K562 (cell line): ENCODE results near the gene RFX6. TPM values are rescaled to one million over a fixed set of nuclear protein-coding genes. Genes with fewer than 3 reads are reported as not detected.

Source experiments
- ATAC-seq: fragments of 200-7000 bp; cut with Tn5 transposase; 3 replicates; pipeline ENCODE4 v1.9.1; 2020; ENCODE audit warnings: moderate library complexity
- BruUV-seq: library from RNA; stranded (reverse); fragments of 400-500 nt; replicated peaks from 2 replicates; lab custom pipeline; 2021; lab: Mats Ljungman, UMichigan
- CTCF ChIA-PET: fragments of 300-600 bp; formaldehyde crosslinking; extraction: SDS; loops from one replicate; lab custom pipeline; 2021; ENCODE audit warnings: low intra/inter-chr PET ratio; lab: Yijun Ruan, JAX
- POLR2A ChIA-PET: fragments of 300-600, 350-650 bp; sonication (Branson Sonifier 250); formaldehyde crosslinking; extraction: SDS; loops from one replicate; lab custom pipeline; 2021; ENCODE audit warnings: antibody characterized with exemption, inconsistent platforms; lab: Yijun Ruan, JAX
- DNase-seq, 4 experiments: peaks; one replicate each; pipeline versions ENCODE4 v3.0.0 to v3.0.0-alpha.2; 2011 to 2018; ENCODE audit warnings: low spot score in 3 of 4, mixed read lengths in 3 of 4; ENCODE audit errors: extremely low read depth in 1 of 4
- FAIRE-seq: peaks from 2 replicates; lab custom pipeline; 2011; peaks lifted over from hg19 to GRCh38; lab: Jason Lieb, UNC
- H2AFZ ChIP-seq: 2 replicates; pipeline ENCODE4 v1.6.0; 2011; ENCODE audit warnings: low read depth, low read length, control low read depth, inconsistent platforms
- H3K27ac ChIP-seq: fragments of 200-600 bp; 3 replicates; pipeline ENCODE4 v1.8.0; 2011; ENCODE audit warnings: low read depth, mild to moderate bottlenecking, control low read depth, inconsistent platforms, low read length, moderate library complexity, mixed read lengths; ENCODE audit errors: extremely low read depth
- H3K27me3 ChIP-seq, 2 experiments: fragments of 300-600 bp in 1 of 2; 2 replicates in 1 of 2; 3 replicates in 1 of 2; pipeline versions ENCODE4 v1.6.0 to v1.8.0; 2011; ENCODE audit warnings: inconsistent platforms in 2 of 2, low read length in 2 of 2, mild to moderate bottlenecking in 1 of 2, mixed read lengths in 1 of 2, moderate library complexity in 1 of 2; ENCODE audit not compliant: control insufficient read depth in 2 of 2, insufficient read depth in 2 of 2
- H3K36me3 ChIP-seq: fragments of 300-600 bp; 3 replicates; pipeline ENCODE4 v1.8.0; 2011; ENCODE audit warnings: mild to moderate bottlenecking, low read length, inconsistent platforms; ENCODE audit not compliant: control insufficient read depth, insufficient read depth
- H3K4me1 ChIP-seq, 2 experiments: fragments of 200-600 bp in 1 of 2; replicated peaks in 1 of 2; 2 replicates in 1 of 2; 3 replicates in 1 of 2; pipeline versions ENCODE4 v1.5.1 to v1.8.0; 2011; ENCODE audit warnings: inconsistent platforms in 2 of 2, low read length in 2 of 2, mild to moderate bottlenecking in 1 of 2, mixed read lengths in 1 of 2, moderate library complexity in 1 of 2; ENCODE audit not compliant: control insufficient read depth in 2 of 2, insufficient read depth in 2 of 2
- H3K4me2 ChIP-seq: 2 replicates; pipeline ENCODE4 v1.6.1; 2011; ENCODE audit warnings: low read length, control low read depth, inconsistent platforms, mixed read lengths; ENCODE audit not compliant: insufficient read depth
- H3K4me3 ChIP-seq: fragments of 200-600 bp; sonication (generic), shearing (Covaris generic); 2 replicates; pipeline ENCODE4 v1.5.1; 2016; ENCODE audit warnings: control low read depth, inconsistent platforms
- H3K79me2 ChIP-seq: fragments of 200-600 bp; 3 replicates; pipeline ENCODE4 v1.8.0; 2011; ENCODE audit warnings: low read length, inconsistent platforms; ENCODE audit not compliant: control insufficient read depth, insufficient read depth
- H3K9ac ChIP-seq, 2 experiments: 2 replicates each; pipeline versions ENCODE4 v1.6.0 to v1.6.1; 2011; ENCODE audit warnings: low read depth in 2 of 2, low read length in 2 of 2, control low read depth in 1 of 2, inconsistent platforms in 1 of 2, mild to moderate bottlenecking in 1 of 2, mixed read lengths in 1 of 2; ENCODE audit not compliant: insufficient read depth in 1 of 2
- H3K9me1 ChIP-seq: one replicate; pipeline ENCODE4 v1.6.0; 2011; ENCODE audit warnings: inconsistent platforms, mild to moderate bottlenecking, low read length, moderate library complexity; ENCODE audit not compliant: control insufficient read depth, insufficient read depth
- H3K9me3 ChIP-seq: replicated peaks from 2 replicates; pipeline ENCODE4 v1.5.1; 2011; ENCODE audit warnings: low read depth, low read length, inconsistent platforms; ENCODE audit not compliant: control insufficient read depth, insufficient read depth
- H4K20me1 ChIP-seq: replicated peaks from 2 replicates; pipeline ENCODE4 v1.6.1; 2011; ENCODE audit warnings: low read length, inconsistent platforms, mixed read lengths; ENCODE audit not compliant: control insufficient read depth, insufficient read depth
- E2F1 ChIP-seq: sonication (generic); formaldehyde crosslinking; IDR thresholded peaks from 2 replicates; pipeline ENCODE4 v1.8.1; 2023; ENCODE audit warnings: mild to moderate bottlenecking, missing genetic modification reagents, moderate library complexity
- PBX2 ChIP-seq, 2 experiments: IDR thresholded peaks in 1 of 2; conservative IDR thresholded peaks in 1 of 2; 2 replicates each; pipeline ENCODE4 v1.6.1; 2016; ENCODE audit warnings: low read depth in 2 of 2, mild to moderate bottlenecking in 1 of 2, missing compliant biosample characterization in 1 of 2, missing genetic modification characterization in 1 of 2, moderate library complexity in 1 of 2
- SMARCC2 ChIP-seq: fragments of 450-650 bp; IDR thresholded peaks from 2 replicates; pipeline ENCODE4 v1.6.1; 2017; ENCODE audit warnings: antibody characterized with exemption, moderate library complexity, mild to moderate bottlenecking, low read depth
- SOX6 ChIP-seq: fragments of 450-650 bp; IDR thresholded peaks from 2 replicates; pipeline ENCODE4 v1.6.1; 2014; ENCODE audit warnings: mild to moderate bottlenecking
- TFAM ChIP-seq: fragments of 250-450 bp; sonication (Bioruptor Pico); conservative IDR thresholded peaks from 2 replicates; pipeline ENCODE4 v1.5.0; 2021; ENCODE audit warnings: mild to moderate bottlenecking, moderate library complexity
- TRIM24 ChIP-seq, 2 experiments: fragments of 450-650 bp; IDR thresholded peaks; 2 replicates each; pipeline ENCODE4 v1.6.1; 2016
- ZBTB7A ChIP-seq: IDR thresholded peaks from 2 replicates; pipeline ENCODE4 v1.6.1; 2011; ENCODE audit warnings: low read depth, mild to moderate bottlenecking, low read length, moderate library complexity, borderline replicate concordance; ENCODE audit not compliant: control insufficient read depth
- ZNF354B ChIP-seq: fragments of 250-450 bp; sonication (Bioruptor Pico); IDR thresholded peaks from 2 replicates; pipeline ENCODE4 v1.4.0; 2020
- WGBS: fragments of 100-300 bp; shearing (Covaris generic); methylation state at CpG from one replicate; pipeline ENCODE4 v1.1.6; 2016; ENCODE audit warnings: low coverage, mixed read lengths; ENCODE audit not compliant: insufficient coverage; ENCODE audit errors: missing lambda C conversion rate; 5-methylcytosine and 5-hydroxymethylcytosine counted together
- in situ Hi-C: fragments of 300-500 bp; cut with MboI; formaldehyde crosslinking; loops from 4 replicates; pipeline ENCODE4 v1.15.0; 2018; ENCODE audit warnings: inconsistent platforms, mixed read lengths
- intact Hi-C: fragments of 100-400 bp; cut with micrococcal nuclease; formaldehyde crosslinking; loops from 2 replicates; pipeline ENCODE4 v1.14.2; 2022
- polyA plus RNA-seq, 8 experiments: library from polyadenylated mRNA; depleted of rRNA in 4 of 8; stranded (reverse) in 5 of 8; unstranded in 3 of 8; fragments of >200 nt; fragmentation: Nextera tagmentation in 2 of 8; fragmentation: Illumina TruSeq in 1 of 8; extraction: Ambion mirVana in 2 of 8; extraction: Trizol in 1 of 8; gene quantifications; 2 replicates each; pipeline versions ENCODE4 v1.2.1 to v1.2.3, GENCODE V29; 2011 to 2014; ENCODE audit warnings: inconsistent platforms in 1 of 8, missing spikeins in 1 of 8
- total RNA-seq, 7 experiments: library from RNA; depleted of rRNA in 6 of 7; stranded (reverse); fragments of >200 nt in 6 of 7; fragmentation: Illumina TruSeq in 2 of 7; extraction: Trizol in 2 of 7; gene quantifications; 2 replicates each; pipeline versions ENCODE4 v1.2.1 to v1.2.3, GENCODE V29; 2011 to 2021; ENCODE audit warnings: low replicate concordance in 1 of 7
- TF ChIP-seq, protein P1 (sequence below): sonication (generic); formaldehyde crosslinking; IDR thresholded peaks from 2 replicates; pipeline ENCODE4 v1.8.0; 2022; ENCODE audit warnings: mild to moderate bottlenecking, missing genetic modification reagents

RFX6 gene
- total and polyA plus RNA-seq, 9 of the 15 experiments (the other 6 are each of a cell fraction or from before 2014, with no cell fraction given) = not detected

DNA sequence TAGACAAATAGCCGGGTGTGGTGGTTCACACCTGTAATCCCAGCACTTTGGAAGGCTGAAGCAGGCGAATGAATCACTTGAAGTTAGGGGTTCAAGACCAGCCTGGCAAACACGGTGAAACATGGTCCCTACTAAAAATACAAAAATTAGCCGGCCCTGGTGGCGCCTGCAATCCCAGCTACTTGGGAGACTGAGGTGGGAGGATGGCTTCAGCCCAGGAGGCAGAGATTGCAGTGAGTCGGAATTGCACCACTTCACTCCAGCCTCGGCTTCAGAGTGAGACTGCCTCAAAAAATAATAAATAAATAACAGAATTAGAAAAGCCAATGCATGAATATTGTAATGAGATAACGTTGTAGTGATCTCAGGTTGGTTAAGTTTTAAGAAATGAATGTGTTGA is 61.3 kb downstream of the RFX6 start:
- in situ Hi-C loops = no loop called here
- no peak for ATAC-seq
- TF ChIP-seq TFAM (CRISPR knock-in tag) = no peak
- TF ChIP-seq SMARCC2 = no peak
- no peak for TF ChIP-seq SOX6
- TF ChIP-seq TRIM24 (IDR thresholded peaks at IDR 0.05) = no peak
- no peak for TF ChIP-seq E2F1 (CRISPR knock-in tag)
- no peak for TF ChIP-seq ZBTB7A
- no peak for TF ChIP-seq PBX2 (CRISPR knock-in tag; IDR thresholded peaks at IDR 0.05; ENCODE audit: low read depth)
- TF ChIP-seq PBX2 (tag; conservative IDR thresholded peaks at IDR 0.05; ENCODE audit: low read depth) = no peak
- TF ChIP-seq, protein P1, sequence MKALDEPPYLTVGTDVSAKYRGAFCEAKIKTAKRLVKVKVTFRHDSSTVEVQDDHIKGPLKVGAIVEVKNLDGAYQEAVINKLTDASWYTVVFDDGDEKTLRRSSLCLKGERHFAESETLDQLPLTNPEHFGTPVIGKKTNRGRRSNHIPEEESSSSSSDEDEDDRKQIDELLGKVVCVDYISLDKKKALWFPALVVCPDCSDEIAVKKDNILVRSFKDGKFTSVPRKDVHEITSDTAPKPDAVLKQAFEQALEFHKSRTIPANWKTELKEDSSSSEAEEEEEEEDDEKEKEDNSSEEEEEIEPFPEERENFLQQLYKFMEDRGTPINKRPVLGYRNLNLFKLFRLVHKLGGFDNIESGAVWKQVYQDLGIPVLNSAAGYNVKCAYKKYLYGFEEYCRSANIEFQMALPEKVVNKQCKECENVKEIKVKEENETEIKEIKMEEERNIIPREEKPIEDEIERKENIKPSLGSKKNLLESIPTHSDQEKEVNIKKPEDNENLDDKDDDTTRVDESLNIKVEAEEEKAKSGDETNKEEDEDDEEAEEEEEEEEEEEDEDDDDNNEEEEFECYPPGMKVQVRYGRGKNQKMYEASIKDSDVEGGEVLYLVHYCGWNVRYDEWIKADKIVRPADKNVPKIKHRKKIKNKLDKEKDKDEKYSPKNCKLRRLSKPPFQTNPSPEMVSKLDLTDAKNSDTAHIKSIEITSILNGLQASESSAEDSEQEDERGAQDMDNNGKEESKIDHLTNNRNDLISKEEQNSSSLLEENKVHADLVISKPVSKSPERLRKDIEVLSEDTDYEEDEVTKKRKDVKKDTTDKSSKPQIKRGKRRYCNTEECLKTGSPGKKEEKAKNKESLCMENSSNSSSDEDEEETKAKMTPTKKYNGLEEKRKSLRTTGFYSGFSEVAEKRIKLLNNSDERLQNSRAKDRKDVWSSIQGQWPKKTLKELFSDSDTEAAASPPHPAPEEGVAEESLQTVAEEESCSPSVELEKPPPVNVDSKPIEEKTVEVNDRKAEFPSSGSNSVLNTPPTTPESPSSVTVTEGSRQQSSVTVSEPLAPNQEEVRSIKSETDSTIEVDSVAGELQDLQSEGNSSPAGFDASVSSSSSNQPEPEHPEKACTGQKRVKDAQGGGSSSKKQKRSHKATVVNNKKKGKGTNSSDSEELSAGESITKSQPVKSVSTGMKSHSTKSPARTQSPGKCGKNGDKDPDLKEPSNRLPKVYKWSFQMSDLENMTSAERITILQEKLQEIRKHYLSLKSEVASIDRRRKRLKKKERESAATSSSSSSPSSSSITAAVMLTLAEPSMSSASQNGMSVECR (CRISPR knock-in tag) = no peak
- TF ChIP-seq ZNF354B (CRISPR knock-in tag) = no peak

More for the DNA sequence above, 61.3 kb downstream of the RFX6 start:
- H3K4me1 ChIP-seq = no peaks in the 10 kb centered on the region
- ChIA-PET CTCF (no interaction called here), POLR2A (no interaction called here)
- no peak overlapping the region for H2AFZ ChIP-seq
- under 1% methylated on average over 8 of the region's 8 CpGs for WGBS
- no peak for DNase-seq
- no peak overlapping the region for H3K4me2 ChIP-seq
- H4K20me1 ChIP-seq = no peaks in the 10 kb centered on the region
- no peaks in the 10 kb centered on the region for H3K79me2 ChIP-seq
- no TSS peak for BruUV-seq
- no peak for FAIRE-seq
- H3K4me3 ChIP-seq = no peak overlapping the region
- no peak overlapping the region for H3K27ac ChIP-seq
- intact Hi-C loops = no loop called here
- H3K9me3 ChIP-seq = no peaks in the 10 kb centered on the region
- H3K36me3 ChIP-seq = no peaks in the 10 kb centered on the region
- no peaks in the 10 kb centered on the region; a peak in 1 of 5 replicates for H3K27me3 ChIP-seq
- no peaks in the 10 kb centered on the region for H3K9me1 ChIP-seq
- H3K9ac ChIP-seq = no peak overlapping the region
